GM12801 (cell line): Measurements from ENCODE around the gene SELENOW.

Experiments
- TF ChIP-seq, protein P1 (sequence below): IDR thresholded peaks from one replicate; pipeline ENCODE4 v1.5.1; 2011; ENCODE audit warnings: control low read depth; ENCODE audit not compliant: insufficient read length; ENCODE audit errors: extremely low read depth

The SELENOW gene

GRCh38 chr19:47786566-47786965 is 8.1 kb downstream of the SELENOW start:
- TF ChIP-seq, protein P1, sequence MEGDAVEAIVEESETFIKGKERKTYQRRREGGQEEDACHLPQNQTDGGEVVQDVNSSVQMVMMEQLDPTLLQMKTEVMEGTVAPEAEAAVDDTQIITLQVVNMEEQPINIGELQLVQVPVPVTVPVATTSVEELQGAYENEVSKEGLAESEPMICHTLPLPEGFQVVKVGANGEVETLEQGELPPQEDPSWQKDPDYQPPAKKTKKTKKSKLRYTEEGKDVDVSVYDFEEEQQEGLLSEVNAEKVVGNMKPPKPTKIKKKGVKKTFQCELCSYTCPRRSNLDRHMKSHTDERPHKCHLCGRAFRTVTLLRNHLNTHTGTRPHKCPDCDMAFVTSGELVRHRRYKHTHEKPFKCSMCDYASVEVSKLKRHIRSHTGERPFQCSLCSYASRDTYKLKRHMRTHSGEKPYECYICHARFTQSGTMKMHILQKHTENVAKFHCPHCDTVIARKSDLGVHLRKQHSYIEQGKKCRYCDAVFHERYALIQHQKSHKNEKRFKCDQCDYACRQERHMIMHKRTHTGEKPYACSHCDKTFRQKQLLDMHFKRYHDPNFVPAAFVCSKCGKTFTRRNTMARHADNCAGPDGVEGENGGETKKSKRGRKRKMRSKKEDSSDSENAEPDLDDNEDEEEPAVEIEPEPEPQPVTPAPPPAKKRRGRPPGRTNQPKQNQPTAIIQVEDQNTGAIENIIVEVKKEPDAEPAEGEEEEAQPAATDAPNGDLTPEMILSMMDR, result no peak

GRCh38 chr19:47790398-47790814 is 11.9 kb downstream of the SELENOW start:
- TF ChIP-seq, protein P1, result no peak

DNA sequence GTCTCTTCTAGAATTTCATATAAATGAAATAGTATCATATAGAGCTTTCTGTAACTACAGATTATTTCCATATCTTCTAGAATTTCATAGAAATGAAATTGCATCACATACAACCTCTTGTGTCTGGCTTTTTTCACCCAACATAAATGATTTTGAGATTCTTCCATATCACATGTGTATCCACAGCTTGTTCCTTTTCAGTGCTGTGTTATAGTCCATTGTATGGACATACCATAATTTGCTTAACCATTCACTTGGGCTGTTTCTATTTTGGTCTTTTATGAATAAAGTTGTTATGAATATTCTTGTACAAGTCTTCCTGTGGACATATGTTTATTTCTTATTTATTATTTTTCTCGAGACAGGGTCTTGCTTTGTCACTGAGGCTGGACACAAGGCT is 14.1 kb downstream of the SELENOW start:
- TF ChIP-seq, protein P1, result no peak

GRCh38 chr19:47794526-47794925 is 16.0 kb downstream of the SELENOW start:
- TF ChIP-seq, protein P1, result no peak

- TF ChIP-seq, protein P1, result no peak
Measured at GRCh38 chr19:47796785-47797184, 18.3 kb downstream of the SELENOW start.

DNA sequence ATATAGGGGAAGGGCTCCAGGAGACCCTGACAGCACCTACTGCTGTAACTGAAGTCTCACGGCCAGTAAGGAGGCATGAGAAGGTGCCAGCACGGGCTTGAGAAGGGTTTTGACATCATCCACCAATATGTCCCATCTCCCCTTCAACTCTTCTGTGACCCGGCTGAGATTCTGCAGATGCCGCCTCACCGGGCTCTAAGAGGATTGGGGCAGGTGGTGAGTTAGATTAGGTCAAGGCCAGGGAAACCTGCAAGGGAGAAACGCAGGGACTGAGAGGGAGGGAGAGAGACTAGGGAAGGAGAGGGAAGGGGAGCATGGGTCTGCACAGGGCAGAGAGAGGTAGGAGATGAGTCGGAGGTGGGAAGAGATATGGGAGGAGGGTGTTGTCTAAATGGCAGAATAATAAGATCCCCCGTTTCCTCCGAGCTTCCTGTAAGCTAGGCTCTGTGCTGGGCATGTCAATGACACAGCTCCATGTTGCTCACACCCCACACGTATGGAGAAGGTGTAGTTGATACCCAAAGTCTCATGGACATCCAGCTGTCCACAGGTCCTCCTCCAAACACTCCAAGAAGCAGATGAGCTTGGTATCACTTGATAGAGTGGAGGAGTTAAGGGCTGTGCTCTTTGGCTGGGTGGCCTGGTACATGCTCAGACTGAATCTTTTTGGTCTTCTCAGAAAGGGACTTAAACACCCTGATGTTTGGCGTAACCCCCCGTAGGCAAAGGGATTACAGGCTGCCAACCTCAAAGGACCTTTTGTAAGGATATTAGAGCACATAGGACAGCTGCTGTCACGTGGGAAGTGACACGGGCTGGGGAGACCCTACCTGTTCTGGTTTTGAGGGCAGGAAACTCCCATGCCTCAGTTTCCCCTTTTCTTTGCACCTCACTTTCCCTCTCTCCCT is 19.7 kb downstream of the SELENOW start:
- TF ChIP-seq, protein P1, result no peak

- TF ChIP-seq, protein P1, result no peak
Measured at GRCh38 chr19:47798904-47799266, 20.4 kb downstream of the SELENOW start.
